Right lobe of liver (tissue), 6 donors: ENCODE data around the gene ZBED6. TPM values are rescaled to one million over a fixed set of nuclear protein-coding genes. Genes with fewer than 3 reads are reported as not detected.

ENCODE experiments used
- ATAC-seq, 4 donors: fragments of 200-7000 bp; cut with Tn5 transposase; one replicate each; pipeline ENCODE4 v1.9.1; 2020; ENCODE audit warnings: mild to moderate bottlenecking in 4 of 4, moderate library complexity in 4 of 4
- DNase-seq, 3 donors: peaks; one replicate each; pipeline ENCODE4 v3.0.0-alpha.2; 2020
- H3K27ac ChIP-seq, 3 donors: fragments of 200-600 bp; one replicate each; pipeline ENCODE4 v1.8.0; 2022
- H3K27me3 ChIP-seq, 2 donors: fragments of 200-600 bp; one replicate each; pipeline ENCODE4 v1.8.0; 2022
- H3K36me3 ChIP-seq, 4 donors: fragments of 200-600 bp; sonication (generic) in 1 of 4; one replicate each; pipeline versions ENCODE4 v1.5.1 to v1.8.0; 2017 to 2022; ENCODE audit warnings: control low read depth in 1 of 4
- H3K4me1 ChIP-seq, 4 donors: fragments of 200-600 bp; sonication (generic) in 1 of 4; one replicate each; pipeline versions ENCODE4 v1.5.1 to v1.8.0; 2017 to 2022; ENCODE audit warnings: control low read depth in 1 of 4
- H3K4me3 ChIP-seq, 3 donors: fragments of 200-600 bp; one replicate each; pipeline ENCODE4 v1.8.0; 2022
- H3K9me3 ChIP-seq, 4 donors: fragments of 200-600 bp; sonication (generic) in 1 of 4; one replicate each; pipeline versions ENCODE4 v1.5.1 to v1.8.0; 2017 to 2022; ENCODE audit warnings: control low read depth in 1 of 4
- POLR2A ChIP-seq: fragments of 450-650 bp; IDR thresholded peaks from one replicate; pipeline ENCODE4 v1.6.1; 2017; ENCODE audit warnings: antibody characterized with exemption, mild to moderate bottlenecking
- WGBS: methylation state at CpG from one replicate; pipeline ENCODE4 v1.1.6; 2018; ENCODE audit warnings: low coverage, low lambda C conversion rate; ENCODE audit not compliant: insufficient coverage; ENCODE audit errors: missing lambda C conversion rate; 5-methylcytosine and 5-hydroxymethylcytosine counted together
- intact Hi-C, 2 donors: fragments of 100-400 bp; cut with DNase I; formaldehyde crosslinking; loops; one replicate each; pipeline versions ENCODE4 v1.11.2 to v1.14.1; 2022
- total RNA-seq, 6 experiments: library from RNA; depleted of rRNA in 2 of 6; stranded (reverse); fragments of >200 nt in 2 of 6; fragmentation: NEBNext Ultra II Directional in 3 of 6; extraction: Animal tissue kit (Norgen Biotek cat#: 25700) in 3 of 6; gene quantifications; one replicate each; pipeline versions ENCODE4 v1.1.0 to v1.2.4, GENCODE V29; 2016 to 2023
- TF ChIP-seq, protein P1 (sequence below), 4 donors: fragments of 200-600 bp in 3 of 4; fragments of 450-650 bp in 1 of 4; IDR thresholded peaks; one replicate each; pipeline versions ENCODE4 v1.5.1 to v1.8.0; 2016 to 2022; ENCODE audit warnings: antibody characterized with exemption in 4 of 4, mild to moderate bottlenecking in 2 of 4
- donor health status: DM: no; HTN: yes; CAD: no.
- donor health status: DM: no; HTN: no; CAD: no.
- donor health status: DM: no; HTN: no; CAD: no.
- donor health status: DM: no; HTN: yes; CAD: no.
- donor health status: DM: no; HTN: yes; CAD: no.

Gene ZBED6
- total RNA-seq, 6 experiments from 2014 or later: 11.8 to 24.1 (median 17.5) TPM

DNA sequence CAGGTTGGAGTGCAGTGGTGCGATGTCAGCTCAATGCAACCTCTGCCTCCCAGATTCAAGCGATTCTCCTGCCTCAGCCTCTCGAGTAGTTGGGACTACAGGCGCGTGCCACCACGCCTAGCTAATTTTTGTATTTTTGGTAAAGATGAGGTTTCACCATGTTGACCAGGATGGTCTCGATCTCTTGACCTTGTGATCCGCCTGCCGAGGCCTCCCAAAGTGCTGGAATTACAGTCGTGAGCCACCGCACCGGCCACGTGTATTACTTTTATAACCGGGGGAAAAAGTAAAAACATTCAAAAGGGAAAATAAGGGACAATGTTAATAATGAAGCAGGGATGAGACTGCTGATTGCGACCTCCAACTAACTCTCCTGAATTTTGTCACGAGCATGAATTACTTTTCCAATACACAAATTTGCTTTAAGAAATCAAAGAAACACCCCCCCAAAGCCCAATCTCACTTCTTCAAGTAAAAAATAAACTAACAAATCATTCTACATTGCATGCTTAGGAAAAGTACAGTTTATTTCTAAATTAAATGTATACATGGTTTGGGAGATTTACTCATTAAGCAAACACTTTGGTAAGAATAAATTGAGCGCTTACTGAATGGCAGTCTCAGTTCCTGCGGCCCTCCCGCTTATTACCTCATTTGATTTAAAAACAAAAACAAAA is 521 bp upstream of the ZBED6 start:
- intact Hi-C loops: no loop called here
- WGBS: 73% methylated on average over 18 of the region's 19 CpGs
- DNase-seq: no peak

DNA sequence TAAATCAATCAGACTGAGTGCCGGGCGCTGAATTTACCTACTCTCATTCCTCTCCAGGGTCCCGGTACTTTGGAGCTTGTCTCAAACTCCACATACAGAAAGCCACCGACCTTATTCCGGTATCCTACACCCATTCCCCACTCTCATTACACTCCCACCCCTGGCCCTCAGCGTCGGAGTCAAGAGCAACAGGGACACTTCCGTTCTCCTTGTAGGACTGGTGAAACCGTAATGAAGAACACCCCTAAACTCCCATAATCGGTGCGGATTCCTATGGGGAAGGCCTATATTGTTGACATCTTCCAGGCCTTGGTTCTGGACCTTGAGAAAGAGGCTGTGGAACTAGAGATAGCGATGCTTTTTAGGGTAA is 798 bp downstream of the ZBED6 start:
- peak; percentile 29 to 35 (median 32) for ATAC-seq
- peak in 1 of 3 donors; percentile 23 for DNase-seq
- WGBS: 0% methylated on average over 12 of the region's 12 CpGs
- peaks cover 0 to 33% (median 4%) of the 10 kb centered on the region in 4 donors for H3K4me1 ChIP-seq
- no peaks in the 10 kb centered on the region for H3K27me3 ChIP-seq
- H3K9me3 ChIP-seq: no peaks in the 10 kb centered on the region
- H3K27ac ChIP-seq: peak overlapping the region; percentile 93 to 96 (median 94)
- H3K36me3 ChIP-seq: no peaks in the 10 kb centered on the region
- intact Hi-C loops: no loop called here
- TF ChIP-seq, protein P1, sequence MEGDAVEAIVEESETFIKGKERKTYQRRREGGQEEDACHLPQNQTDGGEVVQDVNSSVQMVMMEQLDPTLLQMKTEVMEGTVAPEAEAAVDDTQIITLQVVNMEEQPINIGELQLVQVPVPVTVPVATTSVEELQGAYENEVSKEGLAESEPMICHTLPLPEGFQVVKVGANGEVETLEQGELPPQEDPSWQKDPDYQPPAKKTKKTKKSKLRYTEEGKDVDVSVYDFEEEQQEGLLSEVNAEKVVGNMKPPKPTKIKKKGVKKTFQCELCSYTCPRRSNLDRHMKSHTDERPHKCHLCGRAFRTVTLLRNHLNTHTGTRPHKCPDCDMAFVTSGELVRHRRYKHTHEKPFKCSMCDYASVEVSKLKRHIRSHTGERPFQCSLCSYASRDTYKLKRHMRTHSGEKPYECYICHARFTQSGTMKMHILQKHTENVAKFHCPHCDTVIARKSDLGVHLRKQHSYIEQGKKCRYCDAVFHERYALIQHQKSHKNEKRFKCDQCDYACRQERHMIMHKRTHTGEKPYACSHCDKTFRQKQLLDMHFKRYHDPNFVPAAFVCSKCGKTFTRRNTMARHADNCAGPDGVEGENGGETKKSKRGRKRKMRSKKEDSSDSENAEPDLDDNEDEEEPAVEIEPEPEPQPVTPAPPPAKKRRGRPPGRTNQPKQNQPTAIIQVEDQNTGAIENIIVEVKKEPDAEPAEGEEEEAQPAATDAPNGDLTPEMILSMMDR (IDR thresholded peaks at IDR 0.05): no peak
- TF ChIP-seq POLR2A: no peak
- H3K4me3 ChIP-seq: peak overlapping the region; percentile 68 to 86 (median 78)

More for the DNA sequence above, 521 bp upstream of the ZBED6 start:
- Histone ChIP-seq H3K4me3 (peak overlapping the region; percentile 68 to 86 (median 78)), H3K27me3 (no peaks in the 10 kb centered on the region), H3K4me1 (peaks cover 0 to 31% (median 4%) of the 10 kb centered on the region in 4 donors), H3K36me3 (no peaks in the 10 kb centered on the region), H3K27ac (peak overlapping the region; percentile 93 to 96 (median 94)), H3K9me3 (no peaks in the 10 kb centered on the region)
- TF ChIP-seq, protein P1 (IDR thresholded peaks at IDR 0.05): no peak
- no peak for ATAC-seq

DNA sequence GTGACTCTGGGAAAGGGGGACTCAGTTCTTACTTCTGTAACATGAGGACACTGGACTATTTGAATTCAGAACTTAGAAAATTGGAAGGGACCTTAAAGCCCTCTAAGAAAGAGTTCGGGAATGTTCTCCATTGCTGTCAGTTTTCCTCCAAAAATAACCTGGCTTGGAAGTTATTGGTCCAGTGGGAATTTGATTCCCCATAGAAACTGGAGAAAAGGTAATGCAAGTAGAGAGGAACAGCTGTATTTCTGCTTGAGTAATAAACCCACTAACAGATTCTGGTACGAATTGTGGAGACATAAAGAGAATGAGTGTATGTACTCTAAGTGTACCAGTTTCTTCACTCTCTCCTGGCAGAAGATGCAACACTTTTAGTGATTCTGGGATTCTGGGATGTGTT is 1.8 kb downstream of the ZBED6 start:
- TF ChIP-seq, protein P1 (IDR thresholded peaks at IDR 0.05): no peak
- TF ChIP-seq POLR2A: no peak
- Histone ChIP-seq H3K27ac (no peak overlapping the region), H3K27me3 (no peaks in the 10 kb centered on the region), H3K4me1 (peaks cover 0 to 33% (median 4%) of the 10 kb centered on the region in 4 donors), H3K9me3 (no peaks in the 10 kb centered on the region), H3K4me3 (peak overlapping the region in 2 of 3 donors; percentile 68 to 86), H3K36me3 (no peaks in the 10 kb centered on the region)
- no peak for DNase-seq
- 75% methylated on average over 2 of the region's 2 CpGs for WGBS
- intact Hi-C loops: no loop called here
- ATAC-seq: no peak

DNA sequence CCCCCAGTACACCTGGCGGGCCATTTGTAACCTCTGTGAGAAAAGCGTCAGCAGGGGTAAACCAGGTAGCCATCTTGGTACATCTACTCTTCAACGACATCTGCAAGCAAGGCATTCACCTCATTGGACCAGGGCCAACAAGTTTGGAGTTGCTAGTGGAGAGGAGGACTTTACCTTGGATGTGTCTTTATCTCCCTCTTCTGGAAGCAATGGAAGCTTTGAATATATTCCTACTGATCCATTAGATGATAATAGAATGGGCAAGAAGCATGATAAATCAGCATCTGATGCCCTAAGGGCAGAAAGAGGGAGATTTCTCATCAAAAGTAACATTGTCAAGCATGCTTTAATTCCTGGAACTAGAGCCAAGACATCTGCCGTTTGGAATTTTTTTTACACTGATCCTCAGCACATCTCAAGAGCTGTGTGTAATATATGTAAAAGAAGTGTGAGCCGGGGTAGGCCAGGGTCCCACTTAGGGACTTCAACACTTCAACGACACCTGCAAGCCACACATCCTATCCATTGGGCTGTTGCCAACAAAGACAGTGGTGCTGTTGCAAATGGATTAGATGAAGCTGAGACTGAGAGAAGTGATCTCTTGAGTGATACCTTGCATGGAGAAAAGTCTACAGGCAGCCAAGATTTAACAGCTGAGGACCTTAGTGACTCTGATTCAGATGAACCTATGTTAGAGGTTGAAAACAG is 2.7 kb downstream of the ZBED6 start:
- ATAC-seq (no peak), DNase-seq (no peak)
- 76% methylated on average over 6 of the region's 6 CpGs for WGBS
- peaks cover 0 to 2% (median 0%) of the 10 kb centered on the region in 4 donors for H3K36me3 ChIP-seq
- TF ChIP-seq POLR2A: no peak
- TF ChIP-seq, protein P1 (IDR thresholded peaks at IDR 0.05): no peak
- H3K9me3 ChIP-seq: no peaks in the 10 kb centered on the region
- H3K27me3 ChIP-seq: no peaks in the 10 kb centered on the region
- H3K27ac ChIP-seq: no peak overlapping the region
- no peak overlapping the region for H3K4me3 ChIP-seq
- H3K4me1 ChIP-seq: peaks cover 0 to 33% (median 4%) of the 10 kb centered on the region in 4 donors
- intact Hi-C loops: no loop called here
